ENCODE results near the gene NEUROD2.

- TF ChIP-seq EZH2 (optimal IDR thresholded peaks at IDR 0.05; ENCODE audit: low read depth, low read length) (no peak), CTCF (IDR thresholded peaks at IDR 0.05; ENCODE audit: low read length) (no peak)
These were observed 45.3 kb downstream of the NEUROD2 start for GRCh38 chr17:39562395-39562794.

Data from MM.1S (cell line).